ENCODE results near the gene BCR. TPM values are rescaled to one million over a fixed set of nuclear protein-coding genes. Genes with fewer than 3 reads are reported as not detected.

The BCR gene
- total and polyA plus RNA-seq, 2 donors (not counting 1 experiment from before 2014, with no cell fraction given) = 30.2 to 46.4 TPM

GRCh38 chr22:23196165-23196564 is 15.9 kb downstream of the BCR start:
- TF ChIP-seq EZH2 (IDR thresholded peaks at IDR 0.05; ENCODE audit: borderline replicate concordance, insufficient read depth, low read depth, low read length, poor library complexity, severe bottlenecking) (no peak), CTCF (IDR thresholded peaks at IDR 0.05) (no peak)
- DNase-seq (no peak), ATAC-seq (ENCODE audit: low read depth) (no peak)
- H3K4me1 ChIP-seq (ENCODE audit: control insufficient read depth in 2 of 2, insufficient read depth in 2 of 2, low read length in 2 of 2) = no peaks in the 10 kb centered on the region
- no peak overlapping the region for H3K4me3 Mint-ChIP-seq
- H3K79me2 ChIP-seq (ENCODE audit: control insufficient read depth, insufficient read depth, low read length) = peaks cover 86% of the 10 kb centered on the region
- H3K4me3 ChIP-seq (ENCODE audit: control extremely low read depth in 1 of 5, extremely low read depth in 1 of 5, insufficient read depth in 1 of 5, low read depth in 2 of 5, low read length in 4 of 5) = no peak overlapping the region
- no peaks in the 10 kb centered on the region for H3K9me3 Mint-ChIP-seq (ENCODE audit: insufficient read depth)
- peaks cover 14% of the 10 kb centered on the region for H3K4me1 Mint-ChIP-seq
- intact Hi-C loops (cut with micrococcal nuclease) = no loop called here
- H3K27me3 Mint-ChIP-seq = no peaks in the 10 kb centered on the region
- no peak overlapping the region for H3K27ac ChIP-seq (ENCODE audit: low read length in 2 of 2)
- no peak overlapping the region for H3K27ac Mint-ChIP-seq
- no peaks in the 10 kb centered on the region for H3K27me3 ChIP-seq (replicated peaks in 1 of 4; ENCODE audit: control extremely low read depth in 1 of 4, control insufficient read depth in 3 of 4, insufficient read depth in 4 of 4, low read length in 3 of 4)
- no peaks in the 10 kb centered on the region for H3K9me3 ChIP-seq (ENCODE audit: control extremely low read depth in 1 of 3, control insufficient read depth in 2 of 3, insufficient read depth in 1 of 3, low read length in 2 of 3)
- CTCF ChIA-PET = interaction anchor here (0.6 to 1.4 kb wide), 3 partner anchors 17 to 128 kb away, joined by 3 to 6 read pairs (median 3); no protein-coding TSS in a partner anchor
- peaks cover 0 to 13% of the 10 kb centered on the region in 2 experiments for H3K36me3 ChIP-seq (replicated peaks in 1 of 2; ENCODE audit: control extremely low read depth in 1 of 2, control insufficient read depth in 1 of 2, extremely low read depth in 1 of 2, insufficient read depth in 2 of 2, low read length in 1 of 2)
- H2AFZ ChIP-seq (ENCODE audit: insufficient read depth, low read depth, low read length, poor library complexity, severe bottlenecking) = no peak overlapping the region
- no peak overlapping the region for H3K9ac ChIP-seq (ENCODE audit: low read length)
- POLR2A ChIA-PET = no interaction called here
- H3K4me2 ChIP-seq (replicated peaks; ENCODE audit: low read depth, low read length, poor library complexity, severe bottlenecking) = no peak overlapping the region
- WGBS (ENCODE audit: insufficient coverage) = 83% methylated on average over 11 of the region's 11 CpGs
- peaks cover 54% of the 10 kb centered on the region for H4K20me1 ChIP-seq (ENCODE audit: control insufficient read depth, insufficient read depth, low read length, poor library complexity, severe bottlenecking)

- peaks cover 40% of the 10 kb centered on the region for H4K20me1 ChIP-seq (ENCODE audit: control insufficient read depth, insufficient read depth, low read length, poor library complexity, severe bottlenecking)
- Mint-ChIP-seq H3K27ac (no peak overlapping the region), H3K4me3 (no peak overlapping the region), H3K4me1 (peaks cover 18% of the 10 kb centered on the region), H3K9me3 (ENCODE audit: insufficient read depth) (no peaks in the 10 kb centered on the region), H3K27me3 (no peaks in the 10 kb centered on the region)
- no peak for DNase-seq
- no peak overlapping the region for H3K4me3 ChIP-seq (ENCODE audit: control extremely low read depth in 1 of 5, extremely low read depth in 1 of 5, insufficient read depth in 1 of 5, low read depth in 2 of 5, low read length in 4 of 5)
- ATAC-seq (ENCODE audit: low read depth) = no peak
- H3K4me1 ChIP-seq (ENCODE audit: control insufficient read depth in 2 of 2, insufficient read depth in 2 of 2, low read length in 2 of 2) = no peaks in the 10 kb centered on the region
- no peak overlapping the region for H3K4me2 ChIP-seq (replicated peaks; ENCODE audit: low read depth, low read length, poor library complexity, severe bottlenecking)
- peaks cover 0 to 5% of the 10 kb centered on the region in 2 experiments for H3K36me3 ChIP-seq (replicated peaks in 1 of 2; ENCODE audit: control extremely low read depth in 1 of 2, control insufficient read depth in 1 of 2, extremely low read depth in 1 of 2, insufficient read depth in 2 of 2, low read length in 1 of 2)
- no peaks in the 10 kb centered on the region for H3K9me3 ChIP-seq (ENCODE audit: control extremely low read depth in 1 of 3, control insufficient read depth in 2 of 3, insufficient read depth in 1 of 3, low read length in 2 of 3)
- intact Hi-C loops (cut with micrococcal nuclease) = no loop called here
- H2AFZ ChIP-seq (ENCODE audit: insufficient read depth, low read depth, low read length, poor library complexity, severe bottlenecking) = no peak overlapping the region
- H3K27me3 ChIP-seq (replicated peaks in 1 of 4; ENCODE audit: control extremely low read depth in 1 of 4, control insufficient read depth in 3 of 4, insufficient read depth in 4 of 4, low read length in 3 of 4) = no peaks in the 10 kb centered on the region
- CTCF ChIA-PET = interaction anchor here (1.4 kb wide), 1 partner anchor 92 kb away, joined by 6 read pairs; no protein-coding TSS in a partner anchor
- 95% methylated on average over 8 of the region's 8 CpGs for WGBS (ENCODE audit: insufficient coverage)
- TF ChIP-seq CTCF (IDR thresholded peaks at IDR 0.05) (no peak), EZH2 (IDR thresholded peaks at IDR 0.05; ENCODE audit: borderline replicate concordance, insufficient read depth, low read depth, low read length, poor library complexity, severe bottlenecking) (no peak)
- H3K79me2 ChIP-seq (ENCODE audit: control insufficient read depth, insufficient read depth, low read length) = peaks cover 71% of the 10 kb centered on the region
- no peak overlapping the region for H3K27ac ChIP-seq (ENCODE audit: low read length in 2 of 2)
- POLR2A ChIA-PET = no interaction called here
- H3K9ac ChIP-seq (ENCODE audit: low read length) = no peak overlapping the region
Observed at GRCh38 chr22:23197836-23198235, 17.5 kb downstream of the BCR start.

Data from B cell (primary cell).